ENCODE results near the gene DMAC2L. TPM values are rescaled to one million over a fixed set of nuclear protein-coding genes. Genes with fewer than 3 reads are reported as not detected.
A peak's percentile ranks its signal among the peaks of the same experiment; 100 is the strongest.
"Not testable (repeated sequence)": the region's sequence is repeated elsewhere in the genome, so short reads cannot be mapped to it uniquely, and the experiment has no call there.

Gene DMAC2L
- total RNA-seq = 19.5 TPM
- long read RNA-seq, transcript ATP5S-207 (5 exons, 2,008 nt) = major isoform, 8 of 21 reads
- long read RNA-seq, partial matches to known transcripts = 1 of 21 reads
- long read RNA-seq, other reads (novel, unspliced or antisense) = 10 of 21 reads

- DNase-seq (ENCODE audit: low spot score) = peak; percentile 98
Measured at GRCh38 chr14:50311972-50312733, at the start of gene DMAC2L, which contains the start of gene L2HGDH. Gene DMAC2L, plus strand, starts transcription at chr14:50312324. Its CDS starts 9,164 bp downstream, at chr14:50321488. Gene L2HGDH, minus strand, starts transcription at chr14:50312229. Its CDS starts 79 bp downstream, at chr14:50312150.

- DNase-seq (ENCODE audit: low spot score) = no peak
Measured at GRCh38 chr14:50262865-50263264, 49.3 kb upstream of the DMAC2L start.

DNA sequence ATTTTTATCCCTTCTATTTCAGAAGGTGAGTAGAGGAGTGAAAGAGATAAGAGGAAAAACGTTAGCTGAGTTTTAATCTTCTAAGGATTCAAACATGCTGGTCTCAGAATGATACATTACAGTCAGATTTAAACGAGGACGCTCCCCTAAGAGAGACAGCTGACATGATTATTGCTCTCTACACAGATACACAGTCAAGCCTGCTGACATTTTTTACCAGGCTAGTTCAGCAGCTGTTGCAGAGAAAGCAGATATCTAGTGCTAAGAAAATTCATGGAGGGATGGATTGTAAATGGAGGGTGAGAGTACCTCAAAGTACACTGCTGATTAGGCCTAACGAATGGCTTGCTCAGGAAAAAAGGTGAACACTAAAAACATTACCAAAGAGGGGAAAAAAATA, 48.8 kb upstream of the DMAC2L start:
- no peak for DNase-seq (ENCODE audit: low spot score)

- no peak for DNase-seq (ENCODE audit: low spot score)
Measured at GRCh38 chr14:50265029-50265428, 47.1 kb upstream of the DMAC2L start.

- DNase-seq (ENCODE audit: low spot score) = no peak
Measured at GRCh38 chr14:50270932-50271331, 41.2 kb upstream of the DMAC2L start.

DNA sequence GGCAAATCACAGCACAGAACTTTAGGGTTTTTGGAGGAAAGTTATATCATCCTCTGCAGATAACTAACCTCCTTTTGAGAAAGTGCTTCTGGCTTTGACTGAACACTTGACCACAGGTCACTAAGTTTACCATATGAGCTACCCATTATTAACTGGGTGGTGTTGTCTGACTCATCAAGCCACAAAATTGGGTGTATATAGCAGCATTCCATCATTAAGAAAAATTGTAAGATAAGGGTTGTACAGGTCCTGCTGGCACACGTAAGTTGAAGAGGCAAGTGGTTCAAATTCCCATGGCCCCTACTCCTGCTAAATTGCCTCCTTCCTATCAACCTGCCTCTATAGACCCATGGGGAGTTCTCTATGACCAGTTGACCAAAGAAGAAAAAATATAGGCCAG, 39.6 kb upstream of the DMAC2L start:
- DNase-seq (ENCODE audit: low spot score) = no peak

DNA sequence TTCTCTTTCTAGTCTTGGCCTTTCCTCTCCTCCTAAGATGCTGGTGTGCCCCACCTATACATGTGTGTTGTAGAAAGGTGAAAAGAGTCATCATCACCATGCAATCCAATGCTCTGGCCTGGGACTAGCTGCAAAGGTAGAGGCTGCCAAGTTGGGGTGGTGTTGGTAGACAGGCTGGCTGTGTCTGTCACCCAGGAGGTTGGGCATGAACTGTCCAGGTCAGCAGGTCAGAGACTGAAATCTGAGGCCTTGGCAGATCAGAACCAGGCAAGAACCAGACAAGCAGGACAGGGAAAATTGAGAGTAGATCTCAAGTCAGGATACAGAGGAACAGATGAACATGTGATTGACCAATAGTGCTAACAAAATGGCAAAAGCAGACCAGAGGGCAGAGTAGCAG, 26.3 kb upstream of the DMAC2L start:
- DNase-seq (ENCODE audit: low spot score) = no peak

- no peak for DNase-seq (ENCODE audit: low spot score)
Measured at GRCh38 chr14:50288146-50288545, 24.0 kb upstream of the DMAC2L start.

DNA sequence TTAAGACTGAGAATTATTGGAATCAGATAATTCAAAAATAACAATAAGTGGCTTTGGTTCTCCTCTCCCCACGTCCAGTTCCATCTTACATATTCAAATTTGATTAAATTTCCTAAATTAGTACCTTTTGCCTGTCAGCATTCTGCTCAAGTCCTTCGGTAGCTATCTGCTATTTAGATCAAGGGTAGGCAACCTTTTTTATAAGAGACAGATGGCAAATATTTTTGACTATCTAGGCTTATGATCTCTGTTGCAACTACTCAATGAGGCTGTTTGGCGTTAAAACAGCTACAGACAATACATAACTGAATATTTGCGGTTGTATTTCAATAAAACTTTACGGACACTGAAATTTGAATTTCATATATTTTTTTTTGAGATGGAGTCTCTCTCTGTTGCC, 21.8 kb upstream of the DMAC2L start:
- no peak for DNase-seq (ENCODE audit: low spot score)

DNA sequence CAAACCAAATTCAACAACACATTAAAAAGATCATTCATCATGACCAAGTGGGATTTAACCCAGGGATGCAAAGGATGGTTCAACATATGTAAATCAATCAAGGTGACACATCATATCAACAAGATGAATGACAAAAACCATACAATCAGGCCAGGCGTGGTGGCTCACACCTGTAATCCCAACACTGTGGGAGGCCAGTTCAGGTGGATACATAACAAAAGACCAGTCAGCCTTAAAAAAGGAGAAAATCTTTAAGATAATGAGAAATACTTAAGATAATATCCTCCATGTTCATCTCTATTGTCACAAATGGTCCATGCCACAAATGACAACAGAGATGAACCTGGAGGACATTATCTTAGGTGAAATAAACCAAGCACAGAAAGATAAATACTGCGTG, 12.5 kb upstream of the DMAC2L start:
- no peak for DNase-seq (ENCODE audit: low spot score)

DNA sequence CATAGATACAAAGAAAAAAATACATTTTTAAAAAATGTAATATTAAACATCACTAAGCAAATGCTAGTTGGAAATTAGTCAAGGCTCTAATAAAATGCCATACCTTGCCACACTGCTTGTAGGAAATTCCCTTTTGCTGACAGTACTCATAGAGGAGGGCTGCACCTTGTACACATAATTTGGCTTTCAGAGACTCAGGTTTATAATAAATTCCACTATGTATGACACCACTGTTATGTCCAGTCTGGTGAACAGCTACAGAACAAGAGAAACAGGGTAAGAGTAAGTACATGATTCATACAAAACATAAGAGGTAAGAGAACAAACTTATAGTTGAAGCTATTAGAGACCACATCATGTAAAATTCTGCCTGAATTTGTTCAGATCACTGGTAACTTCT, 10.2 kb upstream of the DMAC2L start:
- DNase-seq (ENCODE audit: low spot score) = no peak

GRCh38 chr14:50303744-50304471, 8.2 kb upstream of the DMAC2L start:
- no peak for DNase-seq (ENCODE audit: low spot score)

DNA sequence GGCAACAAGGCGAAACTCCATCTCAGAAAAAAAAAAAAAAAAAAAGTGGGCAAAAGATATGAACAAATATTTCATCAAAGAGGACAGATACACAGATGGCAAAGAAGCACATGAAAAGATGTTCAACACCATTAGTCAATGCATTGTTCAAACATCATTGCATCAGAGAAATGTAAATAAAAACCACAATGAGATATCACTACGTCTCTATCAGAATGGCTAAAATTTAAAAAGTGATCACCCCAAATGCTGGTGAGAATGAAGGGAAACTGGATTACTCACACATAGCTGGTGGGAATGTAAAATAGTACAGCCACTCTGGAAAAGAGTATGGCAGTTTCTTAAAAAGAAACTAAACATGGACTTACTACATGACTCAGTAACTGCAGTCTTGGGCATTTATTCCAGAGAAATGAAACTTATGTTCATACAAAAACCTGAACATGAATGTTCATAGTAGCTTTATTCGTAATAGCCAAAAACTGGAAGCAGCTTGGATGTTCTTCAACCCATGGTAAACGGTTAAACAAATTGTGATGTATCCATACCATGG, 3.7 kb upstream of the DMAC2L start:
- DNase-seq (ENCODE audit: low spot score) = no peak

- DNase-seq (ENCODE audit: low spot score) = no peak
Measured at GRCh38 chr14:50310445-50310844, 1.7 kb upstream of the DMAC2L start.

DNA sequence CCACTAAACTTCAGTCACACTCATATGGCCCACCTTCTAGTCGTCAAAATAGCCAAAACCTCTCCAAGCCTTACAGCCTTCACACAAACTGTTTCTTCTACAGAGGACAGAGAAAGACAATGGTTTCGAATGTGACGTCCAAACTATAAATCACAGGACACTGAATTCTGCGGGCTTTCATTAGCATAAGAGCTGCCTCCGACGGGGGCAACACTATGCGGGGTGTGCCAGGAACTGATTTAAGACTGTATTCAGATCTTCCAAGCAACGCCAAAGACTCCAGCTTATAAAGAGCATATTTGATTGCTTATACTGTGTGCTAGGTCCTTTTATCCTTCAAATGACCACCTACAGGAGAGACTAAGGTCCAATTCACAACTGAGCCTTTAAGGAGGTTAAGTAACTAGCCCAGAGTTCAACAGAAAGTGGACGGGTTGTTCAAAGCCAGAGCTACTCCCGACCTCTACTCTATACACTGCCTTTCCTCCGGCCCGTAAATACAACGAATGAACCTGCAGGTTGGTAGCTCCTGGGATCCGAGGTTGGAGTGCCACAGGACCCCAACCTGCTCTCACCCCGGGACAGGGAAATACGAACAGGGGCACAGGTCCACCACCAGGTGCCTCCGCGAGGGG, 670 bp upstream of the DMAC2L start:
- no peak for DNase-seq (ENCODE audit: low spot score)

- no peak for DNase-seq (ENCODE audit: low spot score)
Measured at GRCh38 chr14:50312734-50313054, 570 bp downstream of the DMAC2L start.

DNA sequence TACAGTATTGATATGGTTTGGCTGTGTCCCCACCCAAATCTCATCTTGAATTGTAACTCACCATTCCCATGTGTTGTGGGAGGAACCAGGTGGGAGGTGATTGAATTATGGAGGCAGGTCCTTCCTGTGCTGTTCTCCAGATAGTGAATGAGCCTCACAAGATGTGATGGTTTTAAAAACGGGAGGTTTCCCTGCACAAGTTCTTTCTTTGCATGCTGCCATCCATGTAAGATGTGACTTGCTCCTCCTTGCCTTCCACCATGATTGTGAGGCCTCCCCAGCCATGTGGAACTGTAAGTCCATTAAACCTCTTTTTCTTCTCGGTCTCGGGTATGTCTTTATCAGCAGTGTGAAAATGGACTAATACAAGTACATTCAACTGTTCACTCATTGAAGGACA, 2.0 kb downstream of the DMAC2L start:
- not testable (repeated sequence) for DNase-seq (ENCODE audit: low spot score)

DNA sequence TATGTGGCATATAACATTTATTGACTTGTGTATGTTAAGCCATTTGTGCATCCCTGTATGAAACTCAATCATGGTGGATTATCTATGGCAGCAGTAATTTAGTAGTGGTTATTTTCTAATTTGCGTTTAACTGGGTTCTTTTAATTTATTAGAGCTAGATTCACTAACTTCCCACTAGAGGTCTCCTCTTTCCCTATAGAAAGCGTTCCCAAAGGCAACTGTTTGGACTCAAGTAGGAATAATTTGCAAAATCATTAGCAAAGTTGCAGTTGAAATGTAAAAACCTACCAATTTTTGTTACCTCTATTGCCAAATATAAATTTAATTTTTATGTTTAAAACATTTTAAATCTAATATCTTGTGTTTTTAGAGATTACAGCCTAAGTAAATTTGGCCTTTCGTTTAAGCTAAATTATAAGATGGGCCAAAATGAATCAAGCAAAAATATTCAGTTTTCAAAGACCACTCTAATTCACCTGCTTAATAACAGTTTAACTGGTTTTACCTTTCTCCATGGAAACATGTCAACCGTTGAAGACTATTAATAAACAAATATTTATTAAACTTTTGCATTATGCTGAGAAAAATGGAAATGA, 6.0 kb downstream of the DMAC2L start:
- no peak for DNase-seq (ENCODE audit: low spot score)

DNA sequence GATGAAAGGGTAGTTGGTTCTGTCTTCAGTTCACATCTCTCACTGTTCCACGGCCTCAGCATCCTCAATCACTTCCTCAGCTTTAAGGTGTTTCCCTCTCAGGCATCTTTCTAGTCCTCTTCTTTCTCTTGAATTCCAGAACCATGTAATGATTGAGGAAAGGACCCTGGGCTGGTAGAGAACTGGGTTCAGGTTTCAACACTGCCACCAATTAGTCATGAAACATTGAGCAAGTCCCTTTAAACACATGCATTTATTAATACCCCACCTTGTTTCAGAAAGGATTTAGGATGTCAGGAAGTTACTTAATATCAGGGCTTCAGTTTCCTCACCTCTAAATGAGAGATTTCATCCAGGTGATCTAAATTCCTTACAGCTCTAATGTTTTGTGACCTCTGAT, 7.2 kb downstream of the DMAC2L start:
- no peak for DNase-seq (ENCODE audit: low spot score)

- no peak for DNase-seq (ENCODE audit: low spot score)
Measured at GRCh38 chr14:50319721-50320120, 7.6 kb downstream of the DMAC2L start.

DNA sequence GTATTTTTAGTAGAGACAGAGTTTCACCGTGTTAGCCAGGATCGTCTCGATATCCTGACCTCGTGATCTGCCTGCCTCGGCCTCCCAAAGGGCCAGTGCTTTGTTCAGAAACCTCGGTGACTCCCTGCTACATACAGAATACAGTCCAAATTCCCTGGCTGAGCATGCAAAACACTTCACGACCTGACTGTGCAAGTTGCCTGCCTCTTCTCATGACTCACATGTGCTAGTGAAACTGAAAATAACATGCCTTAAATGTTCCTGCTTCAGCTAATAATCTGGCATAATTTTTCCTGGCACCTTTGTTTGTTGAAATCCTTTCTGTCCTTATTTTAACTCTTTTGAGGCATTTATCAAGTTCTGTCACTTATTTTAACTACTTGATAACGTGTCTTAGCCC, 8.2 kb downstream of the DMAC2L start:
- no peak for DNase-seq (ENCODE audit: low spot score)

All from mesenteric fat pad (tissue), 1 donor.